ENCODE data around the gene MSGN1.

The MSGN1 gene

DNA sequence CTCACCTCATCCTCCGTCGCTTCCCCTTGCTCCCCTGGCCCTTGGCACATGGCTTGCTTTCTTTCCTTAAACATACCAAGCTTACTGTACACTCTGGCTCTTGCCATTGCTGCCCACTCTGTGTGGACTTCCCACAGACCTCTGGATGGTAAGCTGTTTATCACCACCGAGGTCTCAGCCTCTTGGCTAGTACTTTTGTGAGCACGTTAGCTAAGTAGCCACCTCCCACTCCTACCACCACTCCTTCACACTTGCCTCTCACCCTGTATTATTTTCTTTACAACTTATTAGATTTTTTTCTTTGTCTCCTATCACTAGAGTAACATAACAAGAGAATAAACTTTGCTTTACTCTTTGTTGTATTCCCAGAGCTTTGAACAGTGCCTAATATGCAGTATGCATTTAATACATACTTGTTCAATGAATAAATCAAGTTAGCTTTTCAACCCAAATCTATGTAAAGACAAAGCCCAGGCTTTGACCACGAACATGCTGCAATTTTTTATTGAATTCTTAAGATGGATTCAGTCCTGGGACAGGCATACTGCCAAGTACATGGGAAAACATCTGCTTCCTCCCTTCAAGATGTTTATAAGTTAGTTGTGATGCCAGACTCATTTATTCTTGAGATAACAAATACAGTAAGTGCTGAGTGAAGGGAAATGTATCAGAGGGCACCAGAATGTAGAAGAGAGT lies 25.0 kb upstream of the MSGN1 start:
- H3K4me3 ChIP-seq (ENCODE audit: low read depth, low read length) = no peak overlapping the region
- H3K4me1 ChIP-seq = no peaks in the 10 kb centered on the region
- H3K9ac ChIP-seq = no peak overlapping the region
- no peaks in the 10 kb centered on the region for H3K27me3 ChIP-seq (ENCODE audit: control insufficient read depth, insufficient read depth, low read length)
- H3K9me3 ChIP-seq (ENCODE audit: control insufficient read depth, low read length) = no peaks in the 10 kb centered on the region
- no peak overlapping the region for H3K27ac ChIP-seq
- H3K36me3 ChIP-seq (ENCODE audit: control insufficient read depth, insufficient read depth, low read length) = no peaks in the 10 kb centered on the region
- H3K79me2 ChIP-seq = no peaks in the 10 kb centered on the region
- H3K4me2 ChIP-seq (ENCODE audit: low read length) = no peak overlapping the region
- TF ChIP-seq, protein P1, sequence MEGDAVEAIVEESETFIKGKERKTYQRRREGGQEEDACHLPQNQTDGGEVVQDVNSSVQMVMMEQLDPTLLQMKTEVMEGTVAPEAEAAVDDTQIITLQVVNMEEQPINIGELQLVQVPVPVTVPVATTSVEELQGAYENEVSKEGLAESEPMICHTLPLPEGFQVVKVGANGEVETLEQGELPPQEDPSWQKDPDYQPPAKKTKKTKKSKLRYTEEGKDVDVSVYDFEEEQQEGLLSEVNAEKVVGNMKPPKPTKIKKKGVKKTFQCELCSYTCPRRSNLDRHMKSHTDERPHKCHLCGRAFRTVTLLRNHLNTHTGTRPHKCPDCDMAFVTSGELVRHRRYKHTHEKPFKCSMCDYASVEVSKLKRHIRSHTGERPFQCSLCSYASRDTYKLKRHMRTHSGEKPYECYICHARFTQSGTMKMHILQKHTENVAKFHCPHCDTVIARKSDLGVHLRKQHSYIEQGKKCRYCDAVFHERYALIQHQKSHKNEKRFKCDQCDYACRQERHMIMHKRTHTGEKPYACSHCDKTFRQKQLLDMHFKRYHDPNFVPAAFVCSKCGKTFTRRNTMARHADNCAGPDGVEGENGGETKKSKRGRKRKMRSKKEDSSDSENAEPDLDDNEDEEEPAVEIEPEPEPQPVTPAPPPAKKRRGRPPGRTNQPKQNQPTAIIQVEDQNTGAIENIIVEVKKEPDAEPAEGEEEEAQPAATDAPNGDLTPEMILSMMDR (IDR thresholded peaks at IDR 0.05) = no peak
- no peak overlapping the region for H2AFZ ChIP-seq

DNA sequence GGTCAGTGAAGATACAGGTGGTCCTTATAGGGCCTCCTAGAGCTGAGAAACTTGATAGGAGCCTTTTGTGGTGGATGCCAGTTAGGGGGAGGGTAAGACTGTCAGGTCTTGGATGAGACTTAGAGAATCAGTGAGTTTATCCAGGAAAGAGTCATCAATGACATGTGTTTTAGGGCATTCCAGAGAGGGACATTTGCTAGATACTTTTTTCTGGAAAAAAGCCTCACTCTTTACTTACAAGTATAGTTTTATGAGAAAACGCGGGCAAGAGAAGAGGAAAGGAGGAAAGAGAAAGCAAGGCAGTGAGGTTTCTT lies 24.5 kb upstream of the MSGN1 start:
- Histone ChIP-seq H3K27ac (no peak overlapping the region), H2AFZ (no peak overlapping the region), H3K27me3 (ENCODE audit: control insufficient read depth, insufficient read depth, low read length) (no peaks in the 10 kb centered on the region), H3K36me3 (ENCODE audit: control insufficient read depth, insufficient read depth, low read length) (no peaks in the 10 kb centered on the region), H3K4me2 (ENCODE audit: low read length) (no peak overlapping the region), H3K79me2 (no peaks in the 10 kb centered on the region), H3K4me3 (ENCODE audit: low read depth, low read length) (no peak overlapping the region), H3K4me1 (no peaks in the 10 kb centered on the region), H3K9ac (no peak overlapping the region), H3K9me3 (ENCODE audit: control insufficient read depth, low read length) (no peaks in the 10 kb centered on the region)
- TF ChIP-seq, protein P1 (IDR thresholded peaks at IDR 0.05) = no peak

DNA sequence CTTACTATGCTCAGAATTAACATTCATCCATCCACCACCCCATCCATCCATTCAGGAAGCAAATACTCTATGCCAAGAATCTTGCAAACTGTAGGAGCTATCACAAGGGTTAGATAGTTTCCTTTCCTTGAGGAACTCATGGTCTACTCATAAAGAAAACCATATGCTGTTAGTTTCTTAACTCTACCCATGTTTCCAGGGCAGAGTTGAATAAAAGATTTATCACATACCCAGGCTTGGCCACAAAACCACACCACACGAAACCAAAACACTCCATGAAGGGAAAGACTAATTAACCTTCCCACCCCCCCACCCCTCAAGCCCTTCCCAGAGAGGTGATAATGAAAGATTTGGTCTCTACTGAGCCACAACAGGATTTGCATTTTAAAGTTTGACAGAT lies 23.7 kb upstream of the MSGN1 start:
- TF ChIP-seq, protein P1 (IDR thresholded peaks at IDR 0.05) = no peak
- Histone ChIP-seq H3K4me2 (ENCODE audit: low read length) (no peak overlapping the region), H3K27me3 (ENCODE audit: control insufficient read depth, insufficient read depth, low read length) (no peaks in the 10 kb centered on the region), H3K79me2 (no peaks in the 10 kb centered on the region), H3K4me3 (ENCODE audit: low read depth, low read length) (no peak overlapping the region), H3K36me3 (ENCODE audit: control insufficient read depth, insufficient read depth, low read length) (no peaks in the 10 kb centered on the region), H3K9me3 (ENCODE audit: control insufficient read depth, low read length) (no peaks in the 10 kb centered on the region), H3K9ac (no peak overlapping the region), H2AFZ (no peak overlapping the region), H3K27ac (no peak overlapping the region), H3K4me1 (no peaks in the 10 kb centered on the region)

DNA sequence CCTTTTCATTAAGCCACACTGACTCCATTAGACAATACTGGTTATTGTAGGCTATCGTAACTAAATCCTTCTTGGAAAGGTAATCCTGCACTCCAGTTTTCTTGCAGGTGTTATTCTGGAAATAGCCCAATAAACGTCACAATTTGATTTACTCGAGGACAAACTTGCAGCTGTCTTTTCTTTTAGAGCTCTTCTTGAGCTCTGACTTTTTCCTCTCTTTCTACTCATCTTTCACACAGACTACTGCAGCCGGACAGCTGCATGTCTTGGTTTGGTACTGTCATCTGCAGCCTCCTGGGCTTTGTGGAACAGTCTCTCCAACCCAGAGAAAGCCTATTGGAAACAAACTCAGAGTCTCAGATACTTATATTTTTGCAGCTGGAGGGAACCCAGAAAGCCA lies 23.0 kb upstream of the MSGN1 start:
- Histone ChIP-seq H3K27ac (no peak overlapping the region), H3K79me2 (no peaks in the 10 kb centered on the region), H3K36me3 (ENCODE audit: control insufficient read depth, insufficient read depth, low read length) (no peaks in the 10 kb centered on the region), H3K9ac (no peak overlapping the region), H3K4me2 (ENCODE audit: low read length) (no peak overlapping the region), H3K9me3 (ENCODE audit: control insufficient read depth, low read length) (no peaks in the 10 kb centered on the region), H2AFZ (no peak overlapping the region), H3K4me1 (no peaks in the 10 kb centered on the region), H3K27me3 (ENCODE audit: control insufficient read depth, insufficient read depth, low read length) (no peaks in the 10 kb centered on the region), H3K4me3 (ENCODE audit: low read depth, low read length) (no peak overlapping the region)
- TF ChIP-seq, protein P1 (IDR thresholded peaks at IDR 0.05) = no peak

DNA sequence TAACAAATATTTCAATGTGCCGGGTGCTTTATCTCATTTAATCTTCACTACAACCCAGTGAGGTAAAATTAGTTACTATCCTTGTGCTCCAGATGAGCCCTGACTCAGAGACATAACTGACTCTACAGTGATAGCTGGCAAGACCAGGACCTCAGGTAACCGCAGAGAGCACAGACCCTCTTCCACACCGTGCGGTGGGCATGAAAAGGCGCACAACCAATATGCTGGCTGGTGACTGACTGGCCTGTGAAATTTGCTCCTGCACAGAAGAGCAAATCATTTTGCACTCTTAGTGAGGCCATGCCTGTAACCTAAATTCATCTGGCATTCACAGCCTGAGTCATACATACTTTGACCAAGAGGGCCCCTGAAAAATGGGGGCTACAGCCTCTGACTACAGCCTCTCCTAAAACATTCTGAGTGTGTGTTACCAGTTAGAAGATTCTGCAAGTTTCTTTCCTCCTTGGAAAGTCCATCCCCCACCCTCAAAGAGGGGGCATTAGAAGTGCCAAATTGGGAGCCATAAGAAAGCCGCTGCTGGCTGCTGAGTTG lies 22.4 kb upstream of the MSGN1 start:
- TF ChIP-seq, protein P1 (IDR thresholded peaks at IDR 0.05) = no peak
- Histone ChIP-seq H3K79me2 (no peaks in the 10 kb centered on the region), H2AFZ (no peak overlapping the region), H3K27ac (no peak overlapping the region), H3K4me2 (ENCODE audit: low read length) (no peak overlapping the region), H3K9ac (no peak overlapping the region), H3K9me3 (ENCODE audit: control insufficient read depth, low read length) (no peaks in the 10 kb centered on the region), H3K27me3 (ENCODE audit: control insufficient read depth, insufficient read depth, low read length) (no peaks in the 10 kb centered on the region), H3K36me3 (ENCODE audit: control insufficient read depth, insufficient read depth, low read length) (no peaks in the 10 kb centered on the region), H3K4me3 (ENCODE audit: low read depth, low read length) (no peak overlapping the region), H3K4me1 (no peaks in the 10 kb centered on the region)

Measured in parathyroid adenoma (tissue), 2 donors.